Motor neuron (in vitro differentiated cells): ENCODE measurements around the gene GJB1. TPM values are rescaled to one million over a fixed set of nuclear protein-coding genes. Genes with fewer than 3 reads are reported as not detected.
A peak's percentile ranks its signal among the peaks of the same experiment; 100 is the strongest.

Experiments used
- ATAC-seq, 8 experiments: fragments of 200-7000 bp; cut with Tn5 transposase; replicated peaks in 6 of 8; 2 replicates each; pipeline ENCODE4 v1.8.0; 2021; ENCODE audit warnings: mild to moderate bottlenecking in 8 of 8, moderate library complexity in 8 of 8
- H3K27ac ChIP-seq, 2 donors: fragments of 250-450 bp; sonication (Bioruptor Pico); 2 replicates each; pipeline ENCODE4 v1.9.0; 2021; ENCODE audit warnings: antibody characterized with exemption in 2 of 2, mild to moderate bottlenecking in 2 of 2, moderate library complexity in 1 of 2
- H3K4me1 ChIP-seq, 2 donors: fragments of 250-450 bp; sonication (Bioruptor Pico); replicated peaks in 1 of 2; 2 replicates each; pipeline ENCODE4 v1.6.1; 2021; ENCODE audit warnings: antibody characterized with exemption in 2 of 2, mild to moderate bottlenecking in 2 of 2, moderate library complexity in 1 of 2
- H3K4me3 ChIP-seq, 5 donors: fragments of 250-450 bp; sonication (Bioruptor Pico); 2 replicates each; pipeline ENCODE4 v1.9.0; 2021; ENCODE audit warnings: antibody characterized with exemption in 5 of 5, mild to moderate bottlenecking in 5 of 5, moderate library complexity in 4 of 5
- WGBS, 10 experiments: fragments of 450-650 bp; shearing (Covaris generic); methylation state at CpG; one replicate each; pipeline ENCODE4 v1.0.0; 2022; 5-methylcytosine and 5-hydroxymethylcytosine counted together
- in situ Hi-C, 9 experiments: fragments of 400-800 bp; cut with MboI; loops; one replicate each; pipeline ENCODE4 v1.15.0; 2021; ENCODE audit warnings: low sequenced_read_pairs in 9 of 9, low pct_unique_long_range_greater_than_20kb in 2 of 9; ENCODE audit not compliant: unreplicated experiment in 9 of 9
- total RNA-seq, 8 experiments: library from RNA; unstranded; fragments of 300-600 nt; gene quantifications; 2 replicates each; pipeline versions ENCODE4 v1.2.3 to v1.2.4, GENCODE V29; 2022

GJB1 gene
- total RNA-seq, 8 experiments from 2014 or later, result 0.14 to 0.52 (median 0.33) TPM; not detected in 5

DNA sequence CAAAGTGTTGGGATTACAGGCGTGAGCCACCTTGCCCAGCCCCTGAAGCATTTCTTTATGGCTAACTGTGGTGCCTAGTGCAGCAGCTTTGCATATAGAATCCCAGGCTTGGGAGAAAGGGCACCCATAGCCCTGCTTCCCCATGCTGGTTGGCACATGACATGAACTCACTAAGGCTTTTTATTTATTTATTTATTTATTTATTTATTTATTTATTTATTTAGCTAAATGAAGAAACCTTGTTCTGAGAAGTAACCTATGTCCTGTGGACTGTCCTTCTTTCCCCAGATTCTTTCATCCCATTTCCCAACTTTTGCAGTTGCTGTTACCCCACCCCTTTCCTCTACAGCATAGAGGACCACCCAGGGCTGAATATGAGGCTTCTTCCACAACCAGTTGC, 1.9 kb upstream of the GJB1 start:
- H3K4me3 ChIP-seq, result no peak overlapping the region
- no CpG with 5 or more reads among the region's 1 CpG for WGBS, 10 experiments
- no peak for ATAC-seq
- in situ Hi-C loops, result no loop called here
- H3K27ac ChIP-seq, result no peak overlapping the region
- H3K4me1 ChIP-seq, result no peaks in the 10 kb centered on the region

DNA sequence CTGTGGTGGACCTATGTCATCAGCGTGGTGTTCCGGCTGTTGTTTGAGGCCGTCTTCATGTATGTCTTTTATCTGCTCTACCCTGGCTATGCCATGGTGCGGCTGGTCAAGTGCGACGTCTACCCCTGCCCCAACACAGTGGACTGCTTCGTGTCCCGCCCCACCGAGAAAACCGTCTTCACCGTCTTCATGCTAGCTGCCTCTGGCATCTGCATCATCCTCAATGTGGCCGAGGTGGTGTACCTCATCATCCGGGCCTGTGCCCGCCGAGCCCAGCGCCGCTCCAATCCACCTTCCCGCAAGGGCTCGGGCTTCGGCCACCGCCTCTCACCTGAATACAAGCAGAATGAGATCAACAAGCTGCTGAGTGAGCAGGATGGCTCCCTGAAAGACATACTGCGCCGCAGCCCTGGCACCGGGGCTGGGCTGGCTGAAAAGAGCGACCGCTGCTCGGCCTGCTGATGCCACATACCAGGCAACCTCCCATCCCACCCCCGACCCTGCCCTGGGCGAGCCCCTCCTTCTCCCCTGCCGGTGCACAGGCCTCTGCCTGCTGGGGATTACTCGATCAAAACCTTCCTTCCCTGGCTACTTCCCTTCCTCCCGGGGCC, 1.2 kb downstream of the GJB1 start:
- in situ Hi-C loops, result no loop called here
- Histone ChIP-seq H3K27ac (no peak overlapping the region), H3K4me1 (no peaks in the 10 kb centered on the region), H3K4me3 (no peak overlapping the region)
- 20% methylated on average over 1 of the region's 32 CpGs; no CpG with 5 or more reads in 9 of the 10 experiments for WGBS, 10 experiments
- ATAC-seq, result no peak

DNA sequence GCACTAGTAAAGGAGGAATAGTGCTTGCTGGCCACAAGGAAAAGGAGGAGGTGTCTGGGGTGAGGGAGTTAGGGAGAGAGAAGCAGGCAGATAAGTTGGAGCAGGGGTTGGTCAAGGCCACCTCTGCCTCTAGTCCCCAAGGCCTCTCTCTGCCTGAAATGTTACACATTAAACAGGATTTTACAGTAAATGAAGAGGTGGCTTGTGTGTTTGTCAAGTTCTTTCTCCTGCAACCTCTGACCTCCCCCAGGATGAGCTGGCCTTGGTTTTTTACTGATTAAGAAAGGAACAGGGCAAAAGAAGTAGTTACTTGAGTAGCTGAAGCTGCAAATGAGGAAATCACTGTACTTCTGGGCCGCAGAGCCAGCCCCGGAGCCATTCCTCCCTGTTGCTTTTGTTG, 2.0 kb downstream of the GJB1 start:
- H3K27ac ChIP-seq, result no peak overlapping the region
- ATAC-seq, result no peak
- no peak overlapping the region for H3K4me3 ChIP-seq
- no peaks in the 10 kb centered on the region for H3K4me1 ChIP-seq
- WGBS, 10 experiments, result 24 to 100% (median 28%) methylated on average over 1 to 2 of the region's 2 CpGs; no CpG with 5 or more reads in 7 of the 10 experiments
- in situ Hi-C loops, result no loop called here

DNA sequence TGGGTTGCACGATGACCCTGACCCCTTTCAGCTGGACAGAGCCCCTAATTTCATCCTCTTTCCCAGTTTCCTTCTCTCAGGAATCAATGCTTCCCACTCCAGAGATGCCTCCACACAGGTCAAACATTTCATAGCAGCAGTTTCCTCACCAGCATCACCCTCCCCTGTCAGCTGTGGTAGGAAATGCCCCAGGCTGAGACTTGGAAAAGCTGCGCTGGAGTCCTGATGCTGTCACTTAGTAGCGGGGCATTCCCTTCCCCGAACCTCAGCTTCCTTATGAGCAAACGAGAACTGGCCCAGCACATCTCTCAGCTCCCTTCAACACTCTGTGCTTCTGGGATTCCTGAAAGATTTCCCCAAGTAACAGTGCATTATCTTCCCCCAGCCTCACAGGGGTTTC, 2.7 kb downstream of the GJB1 start:
- WGBS, 10 experiments, result 25 to 92% (median 40%) methylated on average over 1 to 2 of the region's 5 CpGs; no CpG with 5 or more reads in 7 of the 10 experiments
- Histone ChIP-seq H3K4me1 (no peaks in the 10 kb centered on the region), H3K4me3 (no peak overlapping the region), H3K27ac (no peak overlapping the region)
- in situ Hi-C loops, result no loop called here
- no peak for ATAC-seq

DNA sequence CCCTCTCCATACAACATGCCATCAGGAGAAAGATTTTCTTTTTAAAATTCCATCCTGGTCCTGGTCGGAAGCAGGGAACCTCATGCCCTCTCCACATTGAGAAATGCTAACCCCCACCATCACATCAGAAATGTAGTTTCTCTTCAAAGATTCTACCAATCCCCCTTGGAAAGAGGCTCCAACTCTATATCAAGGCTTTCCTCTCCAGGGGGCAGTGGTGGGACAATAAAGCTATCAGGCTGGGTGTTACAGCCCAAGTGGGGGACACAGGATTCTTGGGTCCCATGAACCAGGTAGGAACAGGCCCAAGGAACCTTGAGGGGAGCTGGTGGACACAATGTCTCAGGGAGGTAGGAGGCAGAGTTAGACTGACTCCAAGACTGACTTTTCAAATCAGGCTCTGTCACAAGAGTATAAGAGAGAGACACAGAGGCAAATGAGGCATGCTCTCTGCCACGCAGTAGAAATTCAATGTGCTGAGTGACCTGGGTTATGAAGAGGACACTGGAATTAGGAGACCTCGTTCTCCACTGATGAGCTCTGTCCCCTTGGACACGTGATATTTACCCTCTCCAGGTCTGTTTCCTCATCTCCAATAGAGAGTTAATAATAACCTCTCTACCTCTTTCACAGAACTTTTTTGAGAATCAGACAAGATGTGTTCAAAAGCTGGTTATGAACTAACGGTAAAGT, 4.5 kb downstream of the GJB1 start:
- 29 to 57% methylated on average over 1 to 2 of the region's 5 CpGs; no CpG with 5 or more reads in 8 of the 10 experiments for WGBS, 10 experiments
- H3K27ac ChIP-seq, result no peak overlapping the region
- ATAC-seq, result no peak
- H3K4me3 ChIP-seq, result no peak overlapping the region
- H3K4me1 ChIP-seq, result no peaks in the 10 kb centered on the region
- in situ Hi-C loops, result no loop called here

DNA sequence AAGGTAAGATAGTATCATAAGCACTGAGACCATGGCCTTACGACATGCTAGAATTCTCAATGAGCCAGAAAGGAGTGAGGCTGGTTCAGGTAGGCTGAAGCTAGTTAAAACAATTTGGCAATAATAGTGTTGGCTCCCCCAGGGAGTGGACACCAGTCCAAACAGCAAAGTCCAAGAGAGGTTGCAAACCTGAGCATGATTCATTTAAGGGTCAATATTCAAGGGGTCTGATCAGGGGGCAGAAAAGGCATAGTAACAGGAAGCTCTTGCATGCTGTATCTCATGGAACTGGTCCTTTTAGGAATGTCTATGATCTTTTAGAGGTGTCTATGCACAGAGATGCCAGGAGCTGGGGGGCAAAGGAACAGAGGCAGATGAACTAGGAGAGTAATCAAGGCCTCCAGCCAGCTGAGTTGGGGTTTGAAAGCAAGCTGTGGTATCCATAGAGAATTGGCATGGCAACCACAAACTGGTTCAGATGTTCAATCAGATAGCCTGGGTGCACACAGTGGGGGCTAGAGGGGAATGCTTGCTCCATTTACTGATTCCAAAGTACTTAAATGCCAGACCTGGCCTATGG, 5.1 kb downstream of the GJB1 start:
- Histone ChIP-seq H3K27ac (no peak overlapping the region), H3K4me1 (no peaks in the 10 kb centered on the region), H3K4me3 (no peak overlapping the region)
- in situ Hi-C loops, result no loop called here
- peak in 1 of 8 experiments; percentile 81 for ATAC-seq
- no CpG with 5 or more reads among the region's 1 CpG for WGBS, 10 experiments

DNA sequence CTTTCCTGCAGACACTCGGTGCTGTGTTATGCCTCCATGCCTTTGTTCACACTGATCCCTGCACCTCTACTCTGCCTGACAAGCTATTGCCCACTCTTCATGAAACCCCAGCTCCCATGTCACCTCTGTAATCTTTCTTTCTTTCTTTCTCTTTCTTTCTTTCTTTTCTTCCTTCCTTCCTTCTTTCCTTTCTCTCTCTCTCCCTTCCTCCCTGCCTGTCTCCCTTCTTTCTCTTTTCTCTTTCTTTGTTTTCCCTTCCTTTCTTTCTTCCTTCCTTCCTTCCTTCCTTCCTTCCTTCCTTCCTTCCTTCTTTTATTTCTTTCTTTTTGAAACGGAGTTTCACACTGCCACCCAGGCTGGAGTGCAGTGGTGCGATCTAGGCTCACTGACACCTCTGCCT, 12.5 kb downstream of the GJB1 start:
- WGBS, 10 experiments, result 20 to 100% (median 67%) methylated on average over 1 to 3 of the region's 3 CpGs; no CpG with 5 or more reads in 3 of the 10 experiments
- Histone ChIP-seq H3K4me1 (no peaks in the 10 kb centered on the region), H3K4me3 (no peak overlapping the region), H3K27ac (no peak overlapping the region)
- ATAC-seq, result no peak
- in situ Hi-C loops, result no loop called here

DNA sequence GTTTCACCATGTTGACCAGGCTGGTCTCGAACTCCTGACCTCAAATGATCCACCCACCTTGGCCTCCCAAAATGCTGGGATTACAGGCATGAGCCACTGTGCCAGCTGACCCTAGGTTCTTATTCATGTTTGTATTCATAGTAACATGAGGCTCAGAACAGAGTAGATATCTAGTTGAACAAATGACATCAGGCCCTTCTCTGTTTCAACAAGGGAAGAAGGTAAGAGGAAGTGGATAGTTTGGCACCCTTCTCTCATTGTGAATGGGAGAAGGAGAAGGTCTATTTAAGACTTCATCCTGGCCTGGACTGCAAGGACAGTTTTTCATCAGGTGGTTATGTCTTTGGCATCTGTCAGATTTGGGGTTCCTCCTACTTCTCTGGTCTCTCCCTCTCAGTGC, 13.8 kb downstream of the GJB1 start:
- in situ Hi-C loops, result no loop called here
- no CpG with 5 or more reads among the region's 1 CpG for WGBS, 10 experiments
- no peak overlapping the region for H3K4me3 ChIP-seq
- ATAC-seq, result no peak
- H3K4me1 ChIP-seq, result no peaks in the 10 kb centered on the region
- H3K27ac ChIP-seq, result no peak overlapping the region

DNA sequence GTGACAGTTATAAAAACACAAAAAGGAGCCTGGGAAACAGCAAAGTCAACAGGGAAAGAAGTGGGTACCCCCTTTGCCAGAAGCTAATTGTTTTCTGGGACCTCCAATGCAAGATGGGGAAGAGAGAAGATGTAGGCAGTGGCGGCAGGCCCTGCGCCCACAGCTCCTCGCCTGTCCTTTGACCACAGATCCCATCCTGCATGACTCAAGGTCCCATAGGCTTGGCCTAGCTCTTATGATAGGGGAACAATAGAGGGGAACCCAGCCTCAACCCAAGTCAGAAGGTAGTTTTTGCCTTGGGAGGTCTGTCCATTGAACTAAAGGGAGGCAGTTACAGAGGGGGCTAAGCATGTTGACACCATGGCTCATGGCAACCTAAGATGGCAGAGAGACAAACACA, 16.8 kb downstream of the GJB1 start:
- peak in 1 of 8 experiments; percentile 28 for ATAC-seq
- Histone ChIP-seq H3K4me3 (no peak overlapping the region), H3K27ac (no peak overlapping the region), H3K4me1 (no peaks in the 10 kb centered on the region)
- in situ Hi-C loops, result no loop called here
- WGBS, 10 experiments, result 20 to 73% methylated on average over 1 to 2 of the region's 3 CpGs; no CpG with 5 or more reads in 8 of the 10 experiments

DNA sequence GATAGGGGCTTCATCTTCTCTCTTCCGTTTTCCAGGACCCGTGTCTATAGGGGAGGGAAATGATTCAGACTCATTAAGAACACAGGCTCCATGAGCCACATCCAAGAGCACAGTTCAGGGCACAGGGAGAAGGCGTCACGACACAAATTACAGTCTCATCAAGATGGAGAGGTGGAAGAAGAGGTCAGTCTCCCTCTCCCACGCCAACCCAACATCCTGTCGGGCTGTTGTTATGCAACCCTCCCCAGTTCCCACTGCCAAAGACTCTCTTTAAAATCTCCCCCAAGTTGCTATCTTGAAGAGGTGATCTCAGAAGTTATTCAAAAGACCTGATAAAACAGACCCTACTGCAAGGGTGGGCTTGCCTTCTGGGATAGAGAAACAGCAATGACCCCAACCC, 18.3 kb downstream of the GJB1 start:
- in situ Hi-C loops, result no loop called here
- Histone ChIP-seq H3K4me3 (no peak overlapping the region), H3K4me1 (no peaks in the 10 kb centered on the region), H3K27ac (no peak overlapping the region)
- 100% methylated on average over 2 of the region's 6 CpGs; no CpG with 5 or more reads in 9 of the 10 experiments for WGBS, 10 experiments
- no peak for ATAC-seq

DNA sequence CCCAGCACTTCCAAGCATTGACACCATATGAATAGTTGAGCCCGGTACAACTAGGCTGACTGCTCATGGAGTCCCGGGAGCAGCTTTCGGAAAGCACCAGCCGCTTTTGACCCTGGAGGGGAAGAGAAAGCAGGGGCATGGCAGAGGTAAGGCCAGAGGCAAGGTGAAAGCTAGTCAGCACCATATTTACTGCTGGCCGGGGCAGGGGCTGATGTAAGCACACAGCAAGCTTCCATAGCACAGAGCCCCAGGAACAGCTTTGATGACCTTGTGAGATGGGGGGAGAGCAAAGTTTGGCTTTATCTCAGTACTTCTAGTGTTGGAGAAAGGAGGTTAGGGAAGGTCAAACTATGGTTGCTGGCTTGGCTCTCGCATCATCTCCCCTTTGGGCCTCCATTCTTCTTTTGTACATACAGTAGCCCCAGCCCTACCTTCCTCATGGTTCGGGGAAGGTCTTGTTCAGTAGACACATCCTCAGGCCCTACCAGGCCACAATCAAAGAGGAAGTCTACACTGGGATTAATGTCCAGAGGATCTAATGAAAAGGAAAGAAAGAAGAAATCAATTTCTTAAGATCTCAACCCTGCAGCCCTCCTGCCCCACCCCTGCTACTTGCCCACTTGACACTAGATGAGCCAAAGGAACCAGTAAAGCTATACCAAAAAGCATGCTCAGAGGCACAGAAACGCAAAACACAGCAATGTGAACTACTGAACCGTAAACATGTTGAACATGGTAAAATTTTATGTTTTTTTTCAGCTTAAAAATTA, 21.5 kb downstream of the GJB1 start:
- Histone ChIP-seq H3K27ac (no peak overlapping the region), H3K4me3 (no peak overlapping the region), H3K4me1 (no peaks in the 10 kb centered on the region)
- ATAC-seq, result no peak
- in situ Hi-C loops, result no loop called here
- 26 to 100% (median 90%) methylated on average over 1 to 3 of the region's 9 CpGs; no CpG with 5 or more reads in 4 of the 10 experiments for WGBS, 10 experiments

DNA sequence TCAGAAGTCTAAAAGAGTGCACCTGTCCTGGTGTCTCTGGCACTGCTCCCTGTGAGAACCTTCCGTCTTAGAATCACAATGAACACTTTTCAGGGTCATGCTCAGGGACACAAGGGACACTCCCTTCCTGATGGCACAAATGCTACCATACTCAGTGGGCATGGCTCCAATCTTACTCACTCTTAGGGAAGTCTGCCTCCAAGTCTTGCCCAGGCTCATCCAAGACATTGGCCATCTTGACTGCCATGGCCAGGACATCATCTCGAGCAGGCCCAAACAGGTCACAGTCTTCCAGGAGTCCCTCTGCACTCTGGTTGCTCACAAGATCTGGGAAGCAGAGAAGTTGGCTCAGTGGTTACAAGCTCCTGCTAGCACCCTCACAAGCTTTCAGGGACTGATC, 22.1 kb downstream of the GJB1 start:
- Histone ChIP-seq H3K4me3 (no peak overlapping the region), H3K27ac (no peak overlapping the region), H3K4me1 (no peaks in the 10 kb centered on the region)
- in situ Hi-C loops, result no loop called here
- 50 to 100% (median 81%) methylated on average over 1 to 2 of the region's 2 CpGs; no CpG with 5 or more reads in 6 of the 10 experiments for WGBS, 10 experiments
- no peak for ATAC-seq

DNA sequence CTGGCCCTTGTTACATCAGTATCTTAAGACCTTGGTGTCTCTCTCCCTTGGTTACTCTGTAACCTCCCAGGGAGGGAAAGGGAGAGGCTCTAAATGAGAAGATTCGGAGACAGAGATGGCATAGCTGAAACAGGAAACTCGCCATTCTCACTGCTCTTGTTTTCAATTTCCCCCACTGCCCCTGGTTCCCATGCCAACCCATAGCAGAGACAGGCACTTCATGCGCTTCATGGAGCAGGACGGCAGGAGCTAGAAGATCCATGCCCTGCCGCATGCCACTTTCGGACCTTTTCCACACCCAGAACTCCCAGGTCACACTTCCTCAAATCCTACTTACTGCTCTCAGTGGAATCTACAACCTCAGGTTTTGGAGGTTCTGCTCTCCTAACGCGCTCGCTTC, 27.8 kb downstream of the GJB1 start:
- peaks cover 14 to 17% of the 10 kb centered on the region in 2 donors for H3K4me1 ChIP-seq
- H3K27ac ChIP-seq, result no peak overlapping the region
- no peak overlapping the region for H3K4me3 ChIP-seq
- ATAC-seq, result no peak
- 59 to 100% (median 60%) methylated on average over 1 to 3 of the region's 9 CpGs; no CpG with 5 or more reads in 7 of the 10 experiments for WGBS, 10 experiments
- in situ Hi-C loops, result no loop called here
